Hepatocyte (in vitro differentiated cells): ENCODE results near the gene SNAPC1. TPM values are rescaled to one million over a fixed set of nuclear protein-coding genes. Genes with fewer than 3 reads are reported as not detected.

Experiments
- DNase-seq: peaks from one replicate; pipeline ENCODE4 v3.0.0-alpha.2; 2016; ENCODE audit warnings: low spot score
- H2AFZ ChIP-seq: fragments of 200-600 bp; sonication (generic); 2 replicates; pipeline ENCODE4 v1.6.0; 2016; ENCODE audit warnings: antibody characterized with exemption, mild to moderate bottlenecking
- H3K27ac ChIP-seq: fragments of 200-600 bp; sonication (generic); 2 replicates; pipeline ENCODE4 v1.5.1; 2016; ENCODE audit warnings: mild to moderate bottlenecking
- H3K27me3 ChIP-seq: fragments of 200-600 bp; sonication (generic); 2 replicates; pipeline ENCODE4 v1.6.1; 2016
- H3K36me3 ChIP-seq: fragments of 200-600 bp; sonication (generic); replicated peaks from 2 replicates; pipeline ENCODE4 v1.5.1; 2016; ENCODE audit warnings: low read depth; ENCODE audit not compliant: insufficient read depth
- H3K4me1 ChIP-seq: fragments of 200-600 bp; sonication (generic); 2 replicates; pipeline ENCODE4 v1.5.1; 2016; ENCODE audit warnings: mild to moderate bottlenecking, moderate library complexity; ENCODE audit not compliant: insufficient read depth
- H3K4me2 ChIP-seq: fragments of 200-600 bp; sonication (generic); 2 replicates; pipeline ENCODE4 v1.6.0; 2016
- H3K4me3 ChIP-seq: fragments of 200-600 bp; sonication (generic); 2 replicates; pipeline ENCODE4 v1.5.1; 2016; ENCODE audit warnings: mild to moderate bottlenecking
- H3K79me2 ChIP-seq: fragments of 200-600 bp; sonication (generic); 2 replicates; pipeline ENCODE4 v1.6.0; 2017; ENCODE audit warnings: mild to moderate bottlenecking
- H3K9me2 ChIP-seq: fragments of 200-600 bp; sonication (generic); replicated peaks from 2 replicates; pipeline ENCODE4 v1.6.0; 2017; ENCODE audit warnings: mild to moderate bottlenecking; ENCODE audit not compliant: insufficient read depth
- H3K9me3 ChIP-seq: fragments of 200-600 bp; sonication (generic); 2 replicates; pipeline ENCODE4 v1.5.1; 2016; ENCODE audit warnings: low read depth, mild to moderate bottlenecking
- H4K20me1 ChIP-seq: fragments of 200-600 bp; sonication (generic); 2 replicates; pipeline ENCODE4 v1.6.0; 2016; ENCODE audit warnings: mild to moderate bottlenecking; ENCODE audit not compliant: insufficient read depth, poor library complexity, severe bottlenecking
- CTCF ChIP-seq: fragments of 200-600 bp; sonication (generic); IDR thresholded peaks from 2 replicates; pipeline ENCODE4 v1.5.1; 2016; ENCODE audit warnings: antibody characterized with exemption, mild to moderate bottlenecking; ENCODE audit not compliant: poor library complexity
- EZH2 ChIP-seq: fragments of 200-600 bp; sonication (generic); IDR thresholded peaks from 2 replicates; pipeline ENCODE4 v1.6.1; 2016; ENCODE audit warnings: antibody characterized with exemption, mild to moderate bottlenecking, borderline replicate concordance
- EZH2phosphoT487 ChIP-seq: fragments of 200-600 bp; sonication (generic); IDR thresholded peaks from one replicate; pipeline ENCODE4 v1.6.1; 2018; ENCODE audit warnings: antibody characterized with exemption, mild to moderate bottlenecking, low read depth, moderate library complexity; ENCODE audit not compliant: unreplicated experiment, severe bottlenecking
- WGBS: methylation state at CpG from one replicate; pipeline ENCODE4 v1.1.6; 2016; ENCODE audit warnings: low lambda C conversion rate; ENCODE audit errors: missing lambda C conversion rate; 5-methylcytosine and 5-hydroxymethylcytosine counted together
- polyA plus RNA-seq: library from polyadenylated mRNA; unstranded; fragments of >200 nt; fragmentation: Nextera tagmentation; extraction: Ambion mirVana; gene quantifications from 2 replicates; pipeline ENCODE4 v1.2.1, GENCODE V29; 2016
- total RNA-seq: library from RNA; depleted of rRNA; stranded (reverse); fragments of >200 nt; gene quantifications from 2 replicates; pipeline ENCODE4 v1.2.3, GENCODE V29; 2014

The SNAPC1 gene
- total and polyA plus RNA-seq, 2 experiments from 2014 or later, result 3.4 to 10.5 TPM

- Histone ChIP-seq H3K9me2 (no peaks in the 10 kb centered on the region), H3K4me3 (no peak overlapping the region), H3K36me3 (no peaks in the 10 kb centered on the region), H3K79me2 (peaks cover 9% of the 10 kb centered on the region), H3K9me3 (no peaks in the 10 kb centered on the region), H3K4me1 (no peaks in the 10 kb centered on the region), H4K20me1 (no peaks in the 10 kb centered on the region), H2AFZ (no peak overlapping the region), H3K27ac (no peak overlapping the region), H3K4me2 (no peak overlapping the region), H3K27me3 (no peaks in the 10 kb centered on the region)
- TF ChIP-seq EZH2, result no peak
- no peak for DNase-seq
Measured at GRCh38 chr14:61746881-61747280, 15.3 kb upstream of the SNAPC1 start.

DNA sequence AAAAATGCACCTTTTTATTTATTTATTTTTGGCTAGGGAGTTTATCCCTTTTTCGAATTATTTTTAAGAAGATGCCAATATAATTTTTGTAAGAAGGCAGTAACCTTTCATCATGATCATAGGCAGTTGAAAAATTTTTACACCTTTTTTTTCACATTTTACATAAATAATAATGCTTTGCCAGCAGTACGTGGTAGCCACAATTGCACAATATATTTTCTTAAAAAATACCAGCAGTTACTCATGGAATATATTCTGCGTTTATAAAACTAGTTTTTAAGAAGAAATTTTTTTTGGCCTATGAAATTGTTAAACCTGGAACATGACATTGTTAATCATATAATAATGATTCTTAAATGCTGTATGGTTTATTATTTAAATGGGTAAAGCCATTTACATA is 14.9 kb upstream of the SNAPC1 start:
- no peak for TF ChIP-seq CTCF
- no peak for TF ChIP-seq EZH2phosphoT487
- TF ChIP-seq EZH2, result no peak
- Histone ChIP-seq H3K27ac (no peak overlapping the region), H3K9me2 (no peaks in the 10 kb centered on the region), H3K9me3 (no peaks in the 10 kb centered on the region), H3K36me3 (no peaks in the 10 kb centered on the region), H4K20me1 (no peaks in the 10 kb centered on the region), H2AFZ (no peak overlapping the region), H3K4me1 (no peaks in the 10 kb centered on the region), H3K4me2 (no peak overlapping the region), H3K4me3 (no peak overlapping the region), H3K27me3 (no peaks in the 10 kb centered on the region), H3K79me2 (peaks cover 9% of the 10 kb centered on the region)
- WGBS, result 97% methylated on average over 3 of the region's 3 CpGs
- no peak for DNase-seq

GRCh38 chr14:61749264-61749663 is 13.0 kb upstream of the SNAPC1 start:
- H3K4me2 ChIP-seq, result no peak overlapping the region
- H3K27ac ChIP-seq, result peak overlapping the region; percentile 4
- 87% methylated on average over 3 of the region's 3 CpGs for WGBS

GRCh38 chr14:61749867-61750266 is 12.4 kb upstream of the SNAPC1 start:
- H3K4me3 ChIP-seq, result no peak overlapping the region
- 60% methylated on average over 3 of the region's 3 CpGs for WGBS
- peak overlapping the region; percentile 4 for H3K27ac ChIP-seq
- peak; percentile 34 for DNase-seq
- no peaks in the 10 kb centered on the region for H3K9me3 ChIP-seq
- no peaks in the 10 kb centered on the region for H3K4me1 ChIP-seq
- H4K20me1 ChIP-seq, result no peaks in the 10 kb centered on the region
- no peaks in the 10 kb centered on the region for H3K27me3 ChIP-seq
- TF ChIP-seq CTCF, result no peak
- no peak for TF ChIP-seq EZH2
- no peak for TF ChIP-seq EZH2phosphoT487
- no peak overlapping the region for H2AFZ ChIP-seq
- no peaks in the 10 kb centered on the region for H3K79me2 ChIP-seq
- no peak overlapping the region for H3K4me2 ChIP-seq
- no peaks in the 10 kb centered on the region for H3K36me3 ChIP-seq
- H3K9me2 ChIP-seq, result no peaks in the 10 kb centered on the region

More at GRCh38 chr14:61749264-61749663, 13.0 kb upstream of the SNAPC1 start:
- H3K79me2 ChIP-seq, result no peaks in the 10 kb centered on the region
- no peak overlapping the region for H3K4me3 ChIP-seq
- H3K9me3 ChIP-seq, result no peaks in the 10 kb centered on the region
- no peak for TF ChIP-seq EZH2
- TF ChIP-seq CTCF, result no peak
- H2AFZ ChIP-seq, result no peak overlapping the region
- H3K9me2 ChIP-seq, result no peaks in the 10 kb centered on the region
- H3K4me1 ChIP-seq, result no peaks in the 10 kb centered on the region
- H4K20me1 ChIP-seq, result no peaks in the 10 kb centered on the region
- DNase-seq, result no peak
- H3K27me3 ChIP-seq, result no peaks in the 10 kb centered on the region
- H3K36me3 ChIP-seq, result no peaks in the 10 kb centered on the region
